HG03432 (cell line): Measurements from ENCODE around the gene WDFY3.

Source experiments
- ATAC-seq: cut with Tn5 transposase; IDR thresholded peaks from one replicate; pipeline ENCODE4 v1.9.1; 2021; ENCODE audit warnings: mild to moderate bottlenecking, moderate library complexity; ENCODE audit not compliant: unreplicated experiment

Gene WDFY3

GRCh38 chr4:84626673-84627072, 339.8 kb downstream of the WDFY3 start:
- ATAC-seq, result no peak

- ATAC-seq, result no peak
Observed at GRCh38 chr4:84623661-84624060, 342.8 kb downstream of the WDFY3 start.

GRCh38 chr4:84622959-84623358, 343.5 kb downstream of the WDFY3 start:
- ATAC-seq, result no peak
